Glomerular visceral epithelial cell (primary cell): ENCODE results near the gene GAGE12J.
A peak's percentile ranks its signal among the peaks of the same experiment; 100 is the strongest.
"Not testable (repeated sequence)": the region's sequence is repeated elsewhere in the genome, so short reads cannot be mapped to it uniquely, and the experiment has no call there.

Experiments
- DNase-seq: peaks from one replicate; pipeline ENCODE4 v3.0.0-alpha.2; 2016; ENCODE audit errors: extremely low spot score

GAGE12J gene

GRCh38 chrX:49321737-49322136 is at the start of gene GAGE12J:
GAGE12J (plus strand) TSS chrX:49322037; CDS start chrX:49323194, 1,157 bp downstream.
- DNase-seq, result not testable (repeated sequence)

- no peak for DNase-seq
Observed at GRCh38 chrX:49272421-49272820, 49.4 kb upstream of the GAGE12J start.

GRCh38 chrX:49273181-49273727 is 48.6 kb upstream of the GAGE12J start:
- no peak for DNase-seq

GRCh38 chrX:49276207-49276606 is 45.6 kb upstream of the GAGE12J start:
- DNase-seq, result no peak

- DNase-seq, result no peak
Observed at GRCh38 chrX:49276671-49277534, 44.9 kb upstream of the GAGE12J start.

GRCh38 chrX:49277535-49277830 is 44.4 kb upstream of the GAGE12J start:
- no peak for DNase-seq

GRCh38 chrX:49278081-49278480 is 43.8 kb upstream of the GAGE12J start:
- no peak for DNase-seq

- no peak for DNase-seq
Observed at GRCh38 chrX:49282647-49283011, 39.2 kb upstream of the GAGE12J start.

GRCh38 chrX:49284212-49284611 is 37.6 kb upstream of the GAGE12J start:
- DNase-seq, result no peak

- DNase-seq, result no peak
Observed at GRCh38 chrX:49286136-49286535, 35.7 kb upstream of the GAGE12J start.

- no peak for DNase-seq
Observed at GRCh38 chrX:49286581-49286980, 35.3 kb upstream of the GAGE12J start.

- no peak for DNase-seq
Observed at GRCh38 chrX:49287665-49288064, 34.2 kb upstream of the GAGE12J start.

GRCh38 chrX:49290215-49290614 is 31.6 kb upstream of the GAGE12J start:
- no peak for DNase-seq

- peak; percentile 41 for DNase-seq
Observed at GRCh38 chrX:49291615-49292337, 30.1 kb upstream of the GAGE12J start.

GRCh38 chrX:49292400-49293362 is 29.2 kb upstream of the GAGE12J start:
- no peak for DNase-seq

- not testable (repeated sequence) for DNase-seq
Observed at GRCh38 chrX:49299293-49299692, 22.5 kb upstream of the GAGE12J start.

- no peak for DNase-seq
Observed at GRCh38 chrX:49300703-49301102, 21.1 kb upstream of the GAGE12J start.

- no peak for DNase-seq
Observed at GRCh38 chrX:49303346-49303745, 18.5 kb upstream of the GAGE12J start, which contains the start of gene GAGE10. GAGE10 (plus strand) TSS chrX:49303646; CDS start chrX:49304860, 1,214 bp downstream.

- DNase-seq, result not testable (repeated sequence)
Observed at GRCh38 chrX:49307775-49308174, 14.1 kb upstream of the GAGE12J start.

- DNase-seq, result no peak
Observed at GRCh38 chrX:49308604-49309269, 13.1 kb upstream of the GAGE12J start.

- peak; percentile 13 for DNase-seq
Observed at GRCh38 chrX:49309401-49309981, 12.3 kb upstream of the GAGE12J start.
